ENCODE results near the gene GRIN1.
"Not testable (repeated sequence)": the region's sequence is repeated elsewhere in the genome, so short reads cannot be mapped to it uniquely, and the experiment has no call there.

Gene GRIN1

DNA sequence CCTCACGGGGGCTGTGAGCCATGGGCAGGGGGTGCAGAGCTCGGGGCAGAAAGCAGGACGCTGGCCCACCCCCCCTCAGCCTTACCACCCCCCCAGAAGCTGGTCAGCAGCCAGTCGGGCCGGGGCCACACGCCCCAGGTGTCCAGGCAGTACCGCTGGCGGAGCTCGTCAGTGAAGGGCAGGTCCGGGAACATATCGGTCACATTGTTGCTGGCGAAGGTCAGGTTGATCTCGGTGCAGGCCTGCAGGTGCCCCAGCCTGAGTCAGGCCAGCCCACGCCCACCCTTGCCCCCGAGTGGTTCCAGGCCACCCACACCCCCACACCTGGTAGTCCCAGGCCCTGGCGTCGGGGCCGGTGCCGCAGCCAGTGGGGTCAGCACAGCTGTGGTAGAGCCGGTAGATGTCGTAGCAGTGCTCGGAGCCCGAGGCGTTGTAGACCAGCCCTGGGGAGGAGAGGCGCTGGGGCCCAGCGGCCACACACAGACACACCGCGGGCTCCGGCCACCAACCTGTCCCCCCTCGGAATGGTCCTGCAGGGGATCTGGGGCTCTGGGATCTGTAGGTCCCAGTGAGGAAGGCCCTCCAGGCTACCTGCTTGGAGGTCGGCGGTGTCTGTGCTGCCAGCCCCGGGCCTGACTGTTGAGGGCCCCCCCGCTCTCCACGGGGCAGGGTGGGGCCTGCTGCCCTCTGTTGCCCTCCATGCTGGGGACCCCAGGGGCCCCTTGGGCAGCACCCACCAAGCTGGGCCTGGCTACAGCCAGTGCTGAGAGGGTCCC lies 27.0 kb upstream of the GRIN1 start:
- DNase-seq: no peak

- no peak for DNase-seq
These were observed 26.2 kb upstream of the GRIN1 start for GRCh38 chr9:137112564-137113384.

- DNase-seq: no peak
These were observed 25.4 kb upstream of the GRIN1 start for GRCh38 chr9:137113385-137114159.

GRCh38 chr9:137114220-137114612 lies 24.7 kb upstream of the GRIN1 start:
- no peak for DNase-seq

DNA sequence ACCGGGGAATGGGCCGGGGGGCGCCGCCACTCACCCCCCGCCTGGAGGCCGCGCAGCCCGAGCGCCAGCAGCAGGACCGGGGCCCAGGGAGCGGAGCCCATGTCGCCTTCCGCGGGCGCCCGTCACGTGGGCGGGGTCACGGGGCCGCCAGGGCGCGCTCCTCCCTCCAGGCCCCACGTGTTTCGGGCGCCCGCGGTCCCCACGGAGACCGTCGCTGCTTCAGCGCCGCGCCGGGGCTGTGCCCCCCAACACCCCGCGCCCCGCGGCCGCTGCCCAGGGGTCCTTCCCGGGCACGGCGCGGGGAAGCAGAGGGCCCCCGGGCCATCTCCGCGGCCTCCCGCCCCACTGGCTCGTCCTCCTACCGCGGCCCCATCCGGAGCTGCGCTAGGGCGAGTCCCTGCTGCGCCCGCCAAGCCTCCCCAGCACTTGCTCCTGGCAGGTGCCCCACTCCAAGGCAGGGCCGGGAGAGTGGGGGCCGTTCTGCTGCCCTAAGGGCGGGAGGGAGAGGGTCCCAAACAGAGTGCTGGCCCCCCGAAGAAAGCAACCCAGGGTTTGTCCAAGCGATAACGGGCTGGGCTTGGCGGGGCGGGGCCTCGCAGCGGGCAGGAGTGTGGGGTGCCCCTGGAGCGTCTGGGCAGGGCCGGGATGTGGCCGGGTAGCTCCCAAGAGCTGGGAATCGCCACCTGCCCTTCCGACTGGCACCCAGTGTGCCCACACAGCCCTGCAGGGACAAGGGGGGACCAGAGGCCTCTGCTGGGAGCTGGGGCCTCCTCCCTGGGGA lies 24.2 kb upstream of the GRIN1 start, which contains the start of gene DPP7:
Gene DPP7 (minus strand): TSS at position 121 of the 781 bp plus-strand sequence. CDS start 20 bp downstream, at position 101.
- DNase-seq: peak; percentile 31 to 46

DNA sequence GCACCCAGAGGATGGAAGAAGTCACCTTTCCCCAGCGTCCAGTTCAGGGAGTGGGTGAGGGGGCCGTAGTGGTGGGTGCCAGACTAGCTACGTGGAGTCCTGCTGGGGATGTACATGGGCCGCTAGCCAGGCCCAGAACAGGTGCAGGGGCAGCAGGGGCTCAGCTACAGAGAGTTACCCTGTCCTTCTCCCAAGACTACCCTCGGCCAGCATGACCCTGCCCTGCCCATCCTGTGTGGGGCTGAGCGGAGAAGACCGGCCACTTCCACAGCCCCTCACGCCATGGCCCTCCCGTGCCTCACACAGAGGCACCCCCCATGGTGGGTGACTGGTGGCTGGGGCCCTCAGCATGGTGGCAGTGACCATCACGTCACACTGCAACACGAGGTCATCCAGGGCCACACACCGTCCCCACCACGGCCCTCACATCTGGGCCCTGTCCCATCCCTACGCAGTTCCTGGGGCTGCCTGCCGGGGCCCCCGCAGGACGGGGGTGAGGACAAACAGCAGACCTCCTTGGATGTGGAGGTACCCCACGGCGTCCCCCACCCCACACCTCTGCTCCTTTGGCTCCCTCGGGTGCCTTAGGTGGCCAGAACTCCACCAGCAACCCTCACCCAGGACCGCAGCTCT lies 23.4 kb upstream of the GRIN1 start:
- DNase-seq: no peak

GRCh38 chr9:137116027-137116507 lies 22.9 kb upstream of the GRIN1 start:
- no peak for DNase-seq

GRCh38 chr9:137116728-137117127 lies 22.2 kb upstream of the GRIN1 start:
- DNase-seq: no peak

- no peak for DNase-seq
These were observed 21.7 kb upstream of the GRIN1 start for GRCh38 chr9:137117269-137117731.

DNA sequence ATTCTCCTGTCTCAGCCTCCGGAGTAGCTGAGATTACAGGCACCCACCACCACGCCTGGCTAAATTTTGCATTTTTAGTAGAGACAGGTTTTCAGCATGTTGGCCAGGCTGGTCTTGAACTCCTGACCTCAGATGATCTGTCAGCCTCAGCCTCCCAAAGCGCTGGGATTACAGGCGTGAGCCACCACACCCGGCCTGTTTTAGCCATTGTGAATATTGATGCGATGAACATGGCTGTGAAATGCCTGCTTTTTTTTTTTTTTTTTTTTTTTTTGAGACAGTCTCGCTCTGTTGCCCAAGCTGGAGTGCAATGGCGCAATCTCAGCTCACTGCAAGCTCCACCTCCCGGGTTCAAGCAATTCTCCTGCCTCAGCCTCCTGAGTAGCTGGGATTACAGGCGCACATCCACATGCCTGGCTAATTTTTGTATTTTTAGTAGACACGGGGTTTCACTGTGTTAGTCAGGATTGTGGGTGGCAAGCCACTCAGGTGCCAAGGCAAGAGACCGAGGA lies 20.8 kb upstream of the GRIN1 start:
- not testable (repeated sequence) for DNase-seq

DNA sequence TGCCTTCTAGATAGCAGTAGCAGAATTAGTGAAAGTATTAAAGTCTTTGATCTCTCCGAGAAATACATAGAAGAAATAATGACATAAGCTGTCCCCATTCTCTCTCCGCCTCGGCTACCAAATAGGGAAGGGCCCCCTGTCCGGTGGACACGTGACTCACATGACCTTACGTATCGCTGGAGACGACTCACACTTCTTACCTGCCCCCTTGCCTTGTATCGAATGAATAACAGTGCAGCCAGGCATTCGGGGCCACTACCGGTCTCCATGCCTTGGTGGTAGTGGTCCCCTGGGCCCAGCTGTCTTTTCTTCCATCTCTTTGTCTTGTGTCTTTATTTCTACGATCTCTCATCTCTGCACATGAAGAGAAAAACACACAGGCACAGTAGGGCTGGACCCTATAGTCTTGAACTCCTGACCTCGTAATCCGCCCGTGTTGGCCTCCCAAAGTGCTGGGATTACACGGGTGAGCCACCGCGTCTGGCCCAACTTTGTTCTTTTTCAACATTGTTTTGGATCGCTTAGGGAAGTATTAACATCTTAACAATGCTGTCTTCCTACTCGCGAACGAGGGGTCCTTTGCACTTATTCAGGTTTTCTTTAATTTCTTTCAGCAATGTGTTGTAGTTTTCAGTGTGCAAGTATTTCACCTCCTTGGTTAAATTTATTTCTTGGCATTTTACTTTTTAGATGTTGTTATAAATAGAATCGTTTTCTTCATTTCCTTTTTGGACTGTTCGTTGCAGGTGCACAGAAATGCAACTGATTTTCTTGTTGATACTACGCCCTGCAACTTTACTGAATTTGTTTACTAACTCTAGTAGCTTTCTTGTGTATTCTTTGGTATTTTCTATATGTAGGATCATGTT lies 16.8 kb upstream of the GRIN1 start:
- not testable (repeated sequence) for DNase-seq

GRCh38 chr9:137122796-137123467 lies 16.0 kb upstream of the GRIN1 start:
- not testable (repeated sequence) for DNase-seq

GRCh38 chr9:137123468-137123837 lies 15.5 kb upstream of the GRIN1 start:
- no peak for DNase-seq

DNA sequence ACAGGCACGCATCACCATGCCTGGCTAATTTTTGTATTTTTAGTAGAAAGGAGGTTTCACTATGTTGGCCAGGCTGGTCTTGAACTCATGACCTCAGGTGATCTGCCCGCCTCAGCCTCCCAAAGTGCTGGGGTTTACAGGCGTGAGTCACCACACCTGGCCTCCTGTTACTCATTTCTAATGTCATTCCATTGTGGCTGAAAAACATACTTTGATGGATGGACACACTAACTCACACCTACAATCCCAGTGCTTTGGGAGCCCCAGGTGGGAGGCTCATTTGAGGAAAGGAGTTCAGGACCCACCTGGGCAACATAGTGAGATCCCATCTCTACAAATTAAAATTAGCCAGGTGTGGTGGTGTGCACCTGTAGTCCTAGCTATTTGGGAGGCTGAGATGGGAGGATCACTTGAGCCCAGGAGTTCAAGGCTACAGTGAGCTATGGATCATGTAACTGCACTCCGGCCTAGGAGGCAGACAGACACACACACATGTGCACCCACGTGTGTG lies 14.9 kb upstream of the GRIN1 start:
- not testable (repeated sequence) for DNase-seq

DNA sequence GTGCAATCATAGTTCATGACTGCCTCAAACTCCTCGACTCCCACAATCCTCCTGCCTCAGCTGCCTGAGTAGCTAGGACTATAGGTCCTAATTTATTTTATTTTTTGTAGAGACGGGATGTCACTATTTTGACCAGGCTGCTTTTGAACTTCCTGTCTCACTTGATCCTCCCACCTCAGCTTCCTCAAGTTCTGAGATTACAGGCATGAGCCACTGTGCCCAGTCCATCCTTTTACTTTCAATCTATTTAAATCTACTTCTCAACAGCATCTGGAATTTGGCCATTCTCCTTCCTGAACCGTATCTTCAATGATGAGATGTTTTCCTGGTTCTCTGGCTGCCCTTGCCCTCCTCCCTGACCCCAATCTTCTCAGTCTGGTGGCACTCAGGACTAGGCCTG lies 12.2 kb upstream of the GRIN1 start:
- peak in 1 of 2 experiments; percentile 11 for DNase-seq

DNA sequence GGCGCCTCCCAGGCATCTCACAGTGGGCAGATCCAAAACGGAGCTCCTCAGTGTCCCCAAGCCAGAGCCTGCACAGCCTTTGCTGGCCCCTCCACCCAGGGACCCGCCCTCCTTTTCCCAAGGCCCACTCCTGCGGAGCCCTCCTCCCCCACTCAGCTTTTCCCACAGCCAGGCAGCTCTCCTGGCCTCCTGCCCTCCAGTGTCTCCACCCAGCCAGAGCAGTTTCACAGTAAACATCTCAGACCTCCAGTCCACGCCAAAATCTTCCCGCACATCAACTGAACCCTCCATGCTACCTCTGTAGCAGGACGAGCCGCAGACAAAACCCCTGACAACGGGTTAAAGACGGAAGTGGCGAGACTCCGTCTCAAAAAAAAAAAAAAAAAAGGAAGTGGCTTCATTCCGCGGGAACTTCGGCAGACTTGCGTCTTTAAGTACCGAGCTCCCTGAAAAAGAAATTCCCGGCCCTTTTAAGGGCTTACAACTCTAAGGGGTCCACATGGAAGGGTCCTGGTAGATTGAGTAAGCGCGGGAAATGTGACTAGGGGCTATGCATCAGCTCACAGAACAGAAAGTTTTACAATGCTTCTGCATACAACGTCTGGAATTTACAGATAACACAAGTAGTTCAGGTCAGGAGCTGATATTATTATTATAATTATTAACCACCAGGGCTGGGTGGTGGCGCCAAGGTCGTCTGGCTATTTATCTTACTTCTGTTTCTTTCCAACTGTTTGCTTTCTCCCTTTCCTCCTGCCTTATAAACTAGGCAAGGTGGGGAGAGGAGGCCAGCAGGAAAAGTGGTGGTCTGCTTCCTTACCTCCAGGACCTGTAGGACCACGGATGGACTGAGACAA lies 11.4 kb upstream of the GRIN1 start:
- DNase-seq: peak; percentile 72 to 75

DNA sequence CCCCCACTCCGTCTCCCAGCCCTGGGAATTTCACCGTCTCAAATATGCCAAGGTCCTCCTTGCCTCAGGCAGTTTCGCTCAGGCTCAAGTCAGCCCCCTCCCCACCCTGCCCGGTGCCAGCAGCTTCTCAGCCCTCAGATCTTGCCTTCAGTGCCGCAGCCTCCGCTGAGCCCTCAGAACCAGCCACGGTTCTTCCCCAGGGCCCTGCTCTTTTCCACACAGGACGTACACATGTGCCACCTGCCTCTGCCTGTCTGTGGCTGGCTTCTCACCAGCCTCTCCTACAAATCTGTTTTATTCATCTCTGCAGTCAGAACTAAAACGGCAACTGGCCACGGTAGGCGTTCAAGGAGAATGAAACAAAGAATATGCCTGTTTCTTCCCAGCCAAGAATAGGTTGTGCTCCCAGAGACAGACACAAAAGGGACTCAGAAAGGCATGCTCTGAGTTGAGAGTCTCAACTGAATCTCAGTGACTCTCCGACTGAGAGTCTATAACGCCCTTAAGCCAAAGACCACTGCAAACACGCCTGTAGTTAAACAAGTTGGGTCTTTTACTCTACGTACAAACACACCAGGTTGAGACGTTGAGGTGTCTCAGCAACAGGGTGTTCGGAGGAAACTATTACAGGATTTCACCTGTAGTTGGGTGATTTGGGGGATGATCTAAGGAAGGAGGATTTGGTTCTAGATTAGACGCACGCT lies 10.6 kb upstream of the GRIN1 start:
- DNase-seq: no peak
